H9 (cell line): ENCODE data around the gene DTX2. TPM values are rescaled to one million over a fixed set of nuclear protein-coding genes. Genes with fewer than 3 reads are reported as not detected.
"Not testable (repeated sequence)": the region's sequence is repeated elsewhere in the genome, so short reads cannot be mapped to it uniquely, and the experiment has no call there.

Experiments
- DNase-seq: peaks from one replicate; pipeline ENCODE4 v3.0.0-alpha.2; 2017
- H2AFZ ChIP-seq: one replicate; pipeline ENCODE4 v1.6.1; 2013; ENCODE audit warnings: mild to moderate bottlenecking, low read length, control low read depth, moderate library complexity
- H2AK5ac ChIP-seq: 2 replicates; pipeline ENCODE4 v1.6.1; 2013; ENCODE audit warnings: low read length, control low read depth, mixed read lengths; ENCODE audit not compliant: insufficient read length
- H2BK120ac ChIP-seq: one replicate; pipeline ENCODE4 v1.6.1; 2013; ENCODE audit warnings: low read depth, mild to moderate bottlenecking, low read length, control low read depth, inconsistent platforms; ENCODE audit not compliant: poor library complexity, severe bottlenecking
- H2BK12ac ChIP-seq: 2 replicates; pipeline ENCODE4 v1.6.1; 2013; ENCODE audit warnings: low read length, control low read depth, mixed read lengths, low read depth; ENCODE audit not compliant: insufficient read length
- H2BK15ac ChIP-seq: 2 replicates; pipeline ENCODE4 v1.6.1; 2013; ENCODE audit warnings: low read depth, low read length, control low read depth
- H2BK20ac ChIP-seq: one replicate; pipeline ENCODE4 v1.6.1; 2013; ENCODE audit warnings: low read depth, mild to moderate bottlenecking, low read length, control low read depth, inconsistent platforms; ENCODE audit not compliant: poor library complexity, severe bottlenecking
- H2BK5ac ChIP-seq: 2 replicates; pipeline ENCODE4 v1.6.1; 2013; ENCODE audit warnings: low read length, control low read depth, mixed read lengths; ENCODE audit not compliant: insufficient read length
- H3K14ac ChIP-seq: 2 replicates; pipeline ENCODE4 v1.6.1; 2013; ENCODE audit warnings: low read length, control low read depth; ENCODE audit not compliant: insufficient read depth
- H3K18ac ChIP-seq: 2 replicates; pipeline ENCODE4 v1.6.1; 2013; ENCODE audit warnings: low read depth, mild to moderate bottlenecking, mixed read lengths, low read length, control low read depth; ENCODE audit not compliant: insufficient read length
- H3K23ac ChIP-seq: 2 replicates; pipeline ENCODE4 v1.6.1; 2013; ENCODE audit warnings: low read length, control low read depth, mixed read lengths, low read depth; ENCODE audit not compliant: insufficient read length
- H3K23me2 ChIP-seq: 2 replicates; pipeline ENCODE4 v1.6.1; 2013; ENCODE audit warnings: low read depth, mild to moderate bottlenecking, mixed read lengths, low read length, control low read depth; ENCODE audit not compliant: insufficient read length, poor library complexity, severe bottlenecking
- H3K27ac ChIP-seq: 2 replicates; pipeline ENCODE4 v1.5.1; 2013; ENCODE audit warnings: low read length, control low read depth, mixed read lengths, low read depth; ENCODE audit not compliant: insufficient read length
- H3K27me3 ChIP-seq: 2 replicates; pipeline ENCODE4 v1.6.1; 2013; ENCODE audit warnings: low read length, control low read depth, inconsistent platforms; ENCODE audit not compliant: insufficient read depth
- H3K4ac ChIP-seq: 2 replicates; pipeline ENCODE4 v1.6.1; 2013; ENCODE audit warnings: low read depth, mild to moderate bottlenecking, control low read depth, inconsistent platforms, low read length, moderate library complexity
- H3K4me1 ChIP-seq: 2 replicates; pipeline ENCODE4 v1.6.1; 2013; ENCODE audit warnings: low read length, control low read depth, inconsistent platforms; ENCODE audit not compliant: insufficient read depth
- H3K4me2 ChIP-seq: 2 replicates; pipeline ENCODE4 v1.6.1; 2013; ENCODE audit warnings: low read length, control low read depth, mixed read lengths; ENCODE audit not compliant: insufficient read length, insufficient read depth
- H3K56ac ChIP-seq: 2 replicates; pipeline ENCODE4 v1.6.1; 2013; ENCODE audit warnings: low read depth, mild to moderate bottlenecking, mixed read lengths, low read length, control low read depth; ENCODE audit not compliant: insufficient read length
- H3K79me1 ChIP-seq: 2 replicates; pipeline ENCODE4 v1.6.1; 2013; ENCODE audit warnings: low read depth, mild to moderate bottlenecking, moderate library complexity, low read length, control low read depth, inconsistent platforms; ENCODE audit not compliant: insufficient read depth, poor library complexity, severe bottlenecking
- H3K79me2 ChIP-seq: 2 replicates; pipeline ENCODE4 v1.6.1; 2013; ENCODE audit warnings: low read length, control low read depth, inconsistent platforms; ENCODE audit not compliant: insufficient read depth
- H3K9ac ChIP-seq: 2 replicates; pipeline ENCODE4 v1.6.1; 2013; ENCODE audit warnings: low read length, control low read depth, mixed read lengths; ENCODE audit not compliant: insufficient read length; ENCODE audit errors: extremely low read depth
- H3K9me3 ChIP-seq: one replicate; pipeline ENCODE4 v1.6.1; 2013; ENCODE audit warnings: low read depth, low read length, inconsistent platforms; ENCODE audit not compliant: control insufficient read depth
- H3T11ph ChIP-seq: one replicate; pipeline ENCODE4 v1.6.1; 2013; ENCODE audit warnings: mild to moderate bottlenecking, low read length, control low read depth, inconsistent platforms
- H4K20me1 ChIP-seq: one replicate; pipeline ENCODE4 v1.6.1; 2013; ENCODE audit not compliant: control insufficient read depth, insufficient read length, insufficient read depth
- H4K5ac ChIP-seq: 2 replicates; pipeline ENCODE4 v1.6.1; 2013; ENCODE audit warnings: low read depth, mild to moderate bottlenecking, mixed read lengths, low read length, control low read depth; ENCODE audit not compliant: insufficient read length
- H4K8ac ChIP-seq: replicated peaks from 2 replicates; pipeline ENCODE4 v1.6.1; 2013; ENCODE audit warnings: low read length, control low read depth, mixed read lengths, low read depth; ENCODE audit not compliant: insufficient read length
- H4K91ac ChIP-seq: 2 replicates; pipeline ENCODE4 v1.6.1; 2013; ENCODE audit warnings: low read depth, mild to moderate bottlenecking, moderate library complexity, mixed read lengths, low read length, control low read depth; ENCODE audit not compliant: insufficient read length
- H3K27ac Mint-ChIP-seq, 3 experiments: 2 replicates in 2 of 3; 3 replicates in 1 of 3; pipeline ENCODE4 v1.8.0; 2020 to 2021; ENCODE audit warnings: mixed read lengths in 3 of 3, mild to moderate bottlenecking in 1 of 3, moderate library complexity in 1 of 3
- H3K27me3 Mint-ChIP-seq: 2 replicates; pipeline ENCODE4 v1.8.0; 2021; ENCODE audit warnings: low read depth, mild to moderate bottlenecking, moderate library complexity, mixed read lengths
- H3K36me3 Mint-ChIP-seq, 3 experiments: 2 replicates in 2 of 3; 3 replicates in 1 of 3; pipeline ENCODE4 v1.8.0; 2020 to 2021; ENCODE audit warnings: low read depth in 3 of 3, mixed read lengths in 3 of 3; ENCODE audit not compliant: insufficient read depth in 1 of 3
- H3K4me1 Mint-ChIP-seq, 2 experiments: 2 replicates each; pipeline ENCODE4 v1.8.0; 2020; ENCODE audit warnings: mixed read lengths in 2 of 2
- H3K4me3 Mint-ChIP-seq, 2 experiments: 2 replicates in 1 of 2; 3 replicates in 1 of 2; pipeline ENCODE4 v1.8.0; 2020 to 2021; ENCODE audit warnings: mild to moderate bottlenecking in 2 of 2, mixed read lengths in 2 of 2, moderate library complexity in 1 of 2
- H3K9me3 Mint-ChIP-seq, 2 experiments: 2 replicates in 1 of 2; 3 replicates in 1 of 2; pipeline ENCODE4 v1.8.0; 2020; ENCODE audit warnings: mild to moderate bottlenecking in 2 of 2, mixed read lengths in 2 of 2, moderate library complexity in 1 of 2
- WGBS: extraction: QIAGEN DNeasy Blood & Tissue Kit; methylation state at CpG from one replicate; pipeline ENCODE4 v1.1.7; 2013; ENCODE audit warnings: missing lambda C conversion rate, low lambda C conversion rate, mixed read lengths; ENCODE audit not compliant: insufficient read length; ENCODE audit errors: extremely low coverage; 5-methylcytosine and 5-hydroxymethylcytosine counted together
- total RNA-seq: library from RNA; stranded (reverse); gene quantifications from 2 replicates; pipeline ENCODE4 v1.2.1, GENCODE V29; 2021

Gene DTX2
- total RNA-seq, 1 experiment from 2014 or later, result 48.8 TPM

GRCh38 chr7:76471556-76472221 lies 10.2 kb downstream of the DTX2 start:
- H3K36me3 Mint-ChIP-seq, result not testable (repeated sequence)

GRCh38 chr7:76473097-76473496 lies 11.6 kb downstream of the DTX2 start:
- H3K4me2 ChIP-seq, H3K9me3 ChIP-seq, H3K79me2 ChIP-seq, H3K27me3 ChIP-seq, H4K20me1 ChIP-seq, H2BK120ac ChIP-seq, H3K9ac ChIP-seq, H3K56ac ChIP-seq, H4K91ac ChIP-seq, H3K14ac ChIP-seq, DNase-seq, H3K27ac ChIP-seq, H2AFZ ChIP-seq, H2BK5ac ChIP-seq, H3K4me1 ChIP-seq, H3K36me3 Mint-ChIP-seq, H3K79me1 ChIP-seq, H3K23ac ChIP-seq, H3K4me1 Mint-ChIP-seq, H3T11ph ChIP-seq, H3K23me2 ChIP-seq, H3K27me3 Mint-ChIP-seq, H3K9me3 Mint-ChIP-seq, H3K4ac ChIP-seq, H2BK20ac ChIP-seq, H4K5ac ChIP-seq, H4K8ac ChIP-seq, H2BK15ac ChIP-seq, H3K4me3 Mint-ChIP-seq, H2AK5ac ChIP-seq, H2BK12ac ChIP-seq, H3K27ac Mint-ChIP-seq, H3K18ac ChIP-seq: not testable (repeated sequence)
- WGBS, result no CpG with 5 or more reads among the region's 6 CpGs

More at GRCh38 chr7:76471556-76472221, 10.2 kb downstream of the DTX2 start:
- H3K23me2 ChIP-seq, H3K4me3 Mint-ChIP-seq, H2BK12ac ChIP-seq, H3K4me2 ChIP-seq, H3K9me3 ChIP-seq, H4K8ac ChIP-seq, H3K56ac ChIP-seq, H3K79me1 ChIP-seq, H2BK120ac ChIP-seq, H3K27me3 ChIP-seq, H3T11ph ChIP-seq, H3K9me3 Mint-ChIP-seq, H3K14ac ChIP-seq, DNase-seq, H2BK5ac ChIP-seq, H3K4me1 ChIP-seq, H3K4me1 Mint-ChIP-seq, H3K27me3 Mint-ChIP-seq, H3K27ac Mint-ChIP-seq, H2BK20ac ChIP-seq, H2AFZ ChIP-seq, H3K27ac ChIP-seq, H3K9ac ChIP-seq, H3K18ac ChIP-seq, H4K20me1 ChIP-seq, H2AK5ac ChIP-seq, H3K4ac ChIP-seq, H2BK15ac ChIP-seq, H4K5ac ChIP-seq, H3K79me2 ChIP-seq, H4K91ac ChIP-seq, H3K23ac ChIP-seq: not testable (repeated sequence)
- no CpG with 5 or more reads among the region's 10 CpGs for WGBS
